Measurements from ENCODE around the gene CYSLTR2. TPM values are rescaled to one million over a fixed set of nuclear protein-coding genes. Genes with fewer than 3 reads are reported as not detected.

The CYSLTR2 gene
- total and polyA plus RNA-seq, 2 of the 8 experiments (the other 6 are each of a cell fraction or from before 2014, with no cell fraction given): not detected

- Histone ChIP-seq H4K91ac (replicated peaks; ENCODE audit: insufficient read length, low read length) (no peak overlapping the region), H3K18ac (ENCODE audit: extremely low read depth, low read length) (no peak overlapping the region), H2BK20ac (ENCODE audit: low read length) (no peak overlapping the region), H3K9ac (replicated peaks in 1 of 4; ENCODE audit: extremely low read depth in 1 of 4, low read depth in 3 of 4, low read length in 3 of 4) (no peak overlapping the region), H4K20me1 (replicated peaks in 1 of 2; ENCODE audit: control insufficient read depth in 1 of 2, insufficient read depth in 2 of 2, low read length in 2 of 2) (no peaks in the 10 kb centered on the region), H3K9me3 (ENCODE audit: insufficient read depth in 2 of 2, low read depth in 1 of 2, low read length in 1 of 2) (no peaks in the 10 kb centered on the region), H3K4me1 (replicated peaks in 1 of 4; ENCODE audit: control insufficient read depth in 3 of 4, insufficient read depth in 4 of 4, low read length in 3 of 4) (no peaks in the 10 kb centered on the region), H2AK5ac (ENCODE audit: low read depth, low read length) (no peak overlapping the region), H2BK120ac (replicated peaks; ENCODE audit: low read depth, low read length) (no peak overlapping the region), H2AFZ (ENCODE audit: low read length) (no peak overlapping the region), H3K23me2 (ENCODE audit: low read depth, low read length) (no peaks in the 10 kb centered on the region), H3K27ac (ENCODE audit: low read depth, low read length) (no peak overlapping the region), H3K36me3 (ENCODE audit: control insufficient read depth in 2 of 4, insufficient read depth in 4 of 4, low read length in 3 of 4) (no peaks in the 10 kb centered on the region), H2BK5ac (ENCODE audit: low read depth, low read length) (no peak overlapping the region), H3K14ac (ENCODE audit: insufficient read length) (no peak overlapping the region), H3K79me2 (ENCODE audit: control insufficient read depth in 1 of 2, insufficient read depth in 2 of 2, low read length in 2 of 2) (no peaks in the 10 kb centered on the region), H3K4me3 (ENCODE audit: extremely low read depth in 1 of 4, insufficient read depth in 2 of 4, low read depth in 3 of 4, low read length in 4 of 4) (no peak overlapping the region), H2BK15ac (ENCODE audit: low read length) (no peak overlapping the region), H3K79me1 (ENCODE audit: low read depth, low read length) (no peaks in the 10 kb centered on the region), H3K27me3 (replicated peaks in 1 of 4; ENCODE audit: control insufficient read depth in 3 of 4, extremely low read depth in 1 of 4, insufficient read depth in 3 of 4, low read length in 3 of 4) (no peaks in the 10 kb centered on the region), H3K4me2 (ENCODE audit: insufficient read depth in 1 of 2, low read depth in 2 of 2, low read length in 2 of 2) (no peak overlapping the region), H3K56ac (replicated peaks; ENCODE audit: insufficient read length, low read depth, low read length) (no peak overlapping the region), H3K23ac (ENCODE audit: insufficient read length) (no peak overlapping the region), H4K8ac (ENCODE audit: extremely low read depth, insufficient read depth, low read length) (no peak overlapping the region), H2BK12ac (ENCODE audit: low read depth, low read length) (no peak overlapping the region), H4K5ac (ENCODE audit: insufficient read length, low read depth, low read length) (no peak overlapping the region), H3K4ac (replicated peaks; ENCODE audit: insufficient read length, low read depth, low read length) (no peak overlapping the region)
- DNase-seq (ENCODE audit: low read depth in 1 of 2, low spot score in 2 of 2) (no peak), FAIRE-seq (no peak)
- ChIA-PET CTCF (ENCODE audit: partially characterized antibody) (interaction anchor here (1.0 kb wide), 1 partner anchor 51 kb away, joined by 3 read pairs; no protein-coding TSS in a partner anchor), POLR2A (ENCODE audit: partially characterized antibody) (no interaction called here)
- WGBS, 2 experiments (ENCODE audit: extremely low coverage in 1 of 2, insufficient coverage in 1 of 2, insufficient read length in 1 of 2, insufficient replicate concordance in 2 of 2, low coverage in 1 of 2, low lambda C conversion rate in 2 of 2, missing lambda C conversion rate in 1 of 2): 86% methylated on average over 5 of the region's 6 CpGs; no CpG with 5 or more reads in 1 of the 2 experiments
- TF ChIP-seq NANOG (IDR thresholded peaks at IDR 0.05; ENCODE audit: insufficient read depth, low read depth, low read length, poor library complexity, severe bottlenecking) (no peak), EP300 (IDR thresholded peaks at IDR 0.05; ENCODE audit: borderline replicate concordance in 1 of 2, low read depth in 2 of 2, low read length in 2 of 2) (no peak), RAD21 (IDR thresholded peaks at IDR 0.05 in 1 of 2, conservative IDR thresholded peaks at IDR 0.05 in 1 of 2; ENCODE audit: low read depth in 2 of 2, low read length in 2 of 2) (no peak), ATF3 (IDR thresholded peaks at IDR 0.05; ENCODE audit: insufficient read depth, low read depth, low read length) (no peak), SIRT6 (IDR thresholded peaks at IDR 0.05; ENCODE audit: low read length) (no peak), SP1 (IDR thresholded peaks at IDR 0.05; ENCODE audit: low read depth, low read length) (no peak), NRF1 (IDR thresholded peaks at IDR 0.05; ENCODE audit: low read depth, low read length) (no peak), SP4 (IDR thresholded peaks at IDR 0.05; ENCODE audit: low read length) (no peak), CTBP2 (IDR thresholded peaks at IDR 0.05; ENCODE audit: borderline replicate concordance, insufficient read depth, insufficient read length, low read length) (no peak), CBX5 (IDR thresholded peaks at IDR 0.05; ENCODE audit: low read depth, low read length) (no peak), POU5F1 (IDR thresholded peaks at IDR 0.05; ENCODE audit: low read depth, low read length) (no peak), CHD1 (IDR thresholded peaks at IDR 0.05; ENCODE audit: low read depth, low read length) (no peak), RXRA (IDR thresholded peaks at IDR 0.05; ENCODE audit: insufficient read depth, low read depth, low read length) (no peak)
These were observed 27.1 kb downstream of the CYSLTR2 start for GRCh38 chr13:48680756-48681392.
